Measurements from ENCODE around the gene SLC25A25.
A peak's percentile ranks its signal among the peaks of the same experiment; 100 is the strongest.
"Not testable (repeated sequence)": the region's sequence is repeated elsewhere in the genome, so short reads cannot be mapped to it uniquely, and the experiment has no call there.

The SLC25A25 gene

GRCh38 chr9:128067645-128068385, at the start of gene SLC25A25:
SLC25A25 (plus strand) TSS chr9:128068232; CDS start chr9:128068320, 88 bp downstream.
- peak; percentile 99 for DNase-seq

GRCh38 chr9:128020692-128021091, 47.3 kb upstream of the SLC25A25 start:
- DNase-seq, result no peak

DNA sequence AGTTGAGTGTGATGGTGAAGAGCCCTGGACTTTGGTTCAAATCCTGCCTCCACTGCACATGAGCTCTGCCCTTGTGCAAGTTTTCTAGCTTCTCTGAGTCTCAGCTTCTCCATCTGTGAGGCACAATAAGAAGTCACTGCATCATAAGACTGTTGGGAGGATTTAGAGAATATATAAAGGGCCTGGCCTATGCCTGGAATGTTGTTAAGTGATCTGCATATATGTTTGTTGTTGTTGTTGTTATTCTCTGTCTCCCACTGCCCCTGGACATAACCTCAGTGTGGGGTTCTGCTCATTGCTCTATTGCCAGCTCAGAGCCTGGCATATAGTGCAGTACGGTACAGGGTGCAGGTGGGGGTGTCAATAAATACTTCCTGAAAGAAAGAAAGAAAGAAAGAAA, 46.9 kb upstream of the SLC25A25 start:
- DNase-seq, result no peak

GRCh38 chr9:128022886-128023285, 45.1 kb upstream of the SLC25A25 start:
- no peak for DNase-seq

DNA sequence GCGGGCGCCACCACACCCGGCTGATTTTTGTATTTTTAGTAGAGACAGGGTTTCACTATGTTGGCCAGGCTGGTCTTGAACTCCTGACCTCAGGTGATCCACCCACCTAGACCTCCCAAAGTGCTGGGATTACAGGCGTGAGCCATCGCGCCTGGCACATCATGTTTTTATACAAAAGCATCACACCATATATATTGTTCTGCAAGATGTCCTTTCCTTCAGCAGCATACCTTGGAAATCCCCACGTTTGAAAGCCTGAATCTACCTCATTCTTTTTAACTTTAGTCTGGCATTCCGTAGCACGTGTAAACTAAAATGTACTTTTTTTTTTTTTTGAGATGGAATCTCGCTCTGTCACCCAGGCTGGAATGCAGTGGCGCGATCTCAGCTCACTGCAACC, 44.4 kb upstream of the SLC25A25 start:
- not testable (repeated sequence) for DNase-seq

DNA sequence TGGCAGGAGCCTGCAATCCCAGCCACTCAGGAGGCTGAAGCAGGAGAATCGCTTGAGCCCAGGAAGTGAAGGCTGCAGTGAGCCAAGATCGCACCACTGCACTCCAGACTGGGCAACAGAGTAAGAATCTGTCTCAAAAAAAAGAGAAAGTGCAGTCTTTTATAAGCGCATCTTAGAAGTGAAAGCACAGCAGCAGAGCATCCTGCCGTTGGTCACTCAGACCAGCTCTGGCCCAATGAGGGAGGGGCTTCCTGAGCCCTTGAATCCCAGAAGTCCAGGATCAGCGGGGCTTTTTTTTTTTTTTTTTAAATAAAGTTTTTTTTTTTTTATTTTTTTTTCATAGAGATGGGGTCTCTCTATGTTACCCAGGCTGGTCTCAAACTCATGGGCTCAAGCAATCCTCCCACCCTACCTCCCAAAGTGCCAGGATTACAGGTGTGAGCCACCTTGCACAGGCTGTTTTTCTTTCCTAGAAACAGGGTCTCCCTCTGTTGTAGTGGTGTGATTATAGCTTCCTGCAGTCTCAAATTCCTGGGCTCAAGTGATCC, 43.2 kb upstream of the SLC25A25 start:
- no peak for DNase-seq

DNA sequence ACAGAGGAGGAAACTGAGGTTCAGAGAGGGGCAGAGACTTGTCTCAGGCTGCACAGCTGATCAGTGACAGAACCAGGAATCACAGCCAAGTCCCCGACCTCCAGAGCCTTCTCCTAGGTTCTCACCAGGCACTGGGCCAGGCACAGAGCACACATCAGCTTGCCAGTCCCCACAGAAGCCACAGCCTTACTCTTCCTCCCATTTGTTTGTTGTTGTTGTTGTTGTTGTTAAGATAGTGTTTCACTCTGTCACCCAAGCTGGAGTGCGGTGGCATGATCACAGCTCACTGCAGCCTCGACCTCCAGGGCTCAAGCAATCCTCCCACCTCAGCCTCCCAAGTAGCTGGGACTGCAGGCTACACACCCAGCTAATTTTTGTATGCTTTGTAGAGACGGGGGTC, 42.3 kb upstream of the SLC25A25 start:
- no peak for DNase-seq

GRCh38 chr9:128026255-128026772, 41.7 kb upstream of the SLC25A25 start:
- no peak for DNase-seq

GRCh38 chr9:128026773-128027541, 41.1 kb upstream of the SLC25A25 start:
- DNase-seq, result no peak

DNA sequence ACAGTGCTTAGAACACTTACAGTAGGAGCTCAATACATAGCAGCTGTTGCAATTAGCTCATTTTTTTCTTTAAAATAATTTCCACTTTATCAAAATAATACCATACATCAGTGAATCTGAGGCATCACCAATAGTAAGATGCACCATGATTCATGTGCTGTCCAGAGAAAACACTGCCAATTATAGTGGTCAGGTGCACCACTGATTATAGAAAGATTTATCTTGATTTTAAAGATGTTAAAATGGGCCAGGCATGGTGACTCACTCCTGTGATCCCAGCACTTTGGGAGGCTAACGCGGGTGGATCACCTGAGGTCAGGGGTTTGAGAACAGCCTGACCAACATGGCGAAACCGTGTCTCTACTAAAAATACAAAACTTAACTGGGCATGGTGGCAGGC, 40.3 kb upstream of the SLC25A25 start:
- no peak for DNase-seq

- DNase-seq, result no peak
Observed at GRCh38 chr9:128033609-128034008, 34.4 kb upstream of the SLC25A25 start.

GRCh38 chr9:128034821-128035652, 33.0 kb upstream of the SLC25A25 start:
- DNase-seq, result peak; percentile 89

DNA sequence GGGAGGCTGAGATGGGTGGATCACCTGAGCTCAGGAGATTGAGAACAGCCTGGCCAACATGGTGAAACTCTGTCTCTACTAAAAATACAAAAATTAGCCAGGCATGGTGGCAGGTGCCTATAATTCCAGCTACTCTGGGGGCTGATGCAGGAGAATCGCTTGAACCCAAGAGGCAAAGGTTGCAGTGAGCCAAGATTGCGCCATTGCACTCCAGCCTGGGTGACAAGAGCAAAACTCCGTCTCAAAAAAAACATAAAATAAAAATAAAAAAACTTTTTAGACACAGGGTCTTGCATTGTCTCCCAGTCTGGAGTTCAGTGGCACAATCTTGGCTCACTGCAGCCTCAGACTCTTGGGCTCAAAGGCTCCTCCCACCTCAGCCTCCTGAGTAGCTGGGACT, 31.5 kb upstream of the SLC25A25 start:
- DNase-seq, result not testable (repeated sequence)

DNA sequence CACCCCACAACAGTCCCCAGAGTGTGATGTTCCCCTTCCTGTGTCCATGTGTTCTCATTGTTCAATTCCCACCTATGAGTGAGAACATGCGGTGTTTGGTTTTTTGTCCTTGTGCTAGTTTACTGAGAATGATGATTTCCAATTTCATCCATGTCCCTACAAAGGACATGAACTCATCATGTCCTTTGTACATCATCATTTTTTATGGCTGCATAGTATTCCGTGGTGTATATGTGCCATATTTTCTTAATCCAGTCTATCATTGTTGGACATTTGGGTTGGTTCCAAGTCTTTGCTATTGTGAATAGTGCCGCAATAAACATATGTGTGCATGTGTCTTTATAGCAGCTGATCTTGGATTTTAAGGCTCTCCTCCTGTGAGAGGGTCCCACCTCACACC, 27.2 kb upstream of the SLC25A25 start:
- DNase-seq, result not testable (repeated sequence)

- DNase-seq, result no peak
Observed at GRCh38 chr9:128042043-128042442, 26.0 kb upstream of the SLC25A25 start.

GRCh38 chr9:128043467-128043868, 24.6 kb upstream of the SLC25A25 start:
- peak; percentile 37 for DNase-seq

GRCh38 chr9:128045409-128045808, 22.6 kb upstream of the SLC25A25 start:
- DNase-seq, result not testable (repeated sequence)

GRCh38 chr9:128045831-128046230, 22.2 kb upstream of the SLC25A25 start:
- no peak for DNase-seq

DNA sequence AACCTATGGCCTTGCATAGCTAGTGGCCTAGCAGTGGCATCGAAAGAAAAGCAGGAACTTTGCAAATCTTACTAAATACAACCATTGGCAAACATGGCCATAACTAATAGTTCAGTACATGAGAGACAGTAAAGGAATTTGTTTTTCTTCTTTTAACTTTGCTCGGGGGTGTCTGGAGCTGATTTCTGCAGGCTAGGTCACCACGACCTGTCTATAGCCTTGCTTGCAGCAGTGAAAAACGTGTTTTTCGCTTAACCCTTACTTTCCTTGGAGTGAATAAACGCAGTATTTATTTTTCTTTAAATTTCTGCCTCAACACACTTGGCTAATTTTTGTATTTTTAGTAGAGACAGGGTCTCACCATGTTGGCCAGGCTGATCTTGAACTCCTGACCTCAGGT, 20.8 kb upstream of the SLC25A25 start:
- DNase-seq, result no peak

GRCh38 chr9:128048663-128049062, 19.4 kb upstream of the SLC25A25 start:
- no peak for DNase-seq

DNA sequence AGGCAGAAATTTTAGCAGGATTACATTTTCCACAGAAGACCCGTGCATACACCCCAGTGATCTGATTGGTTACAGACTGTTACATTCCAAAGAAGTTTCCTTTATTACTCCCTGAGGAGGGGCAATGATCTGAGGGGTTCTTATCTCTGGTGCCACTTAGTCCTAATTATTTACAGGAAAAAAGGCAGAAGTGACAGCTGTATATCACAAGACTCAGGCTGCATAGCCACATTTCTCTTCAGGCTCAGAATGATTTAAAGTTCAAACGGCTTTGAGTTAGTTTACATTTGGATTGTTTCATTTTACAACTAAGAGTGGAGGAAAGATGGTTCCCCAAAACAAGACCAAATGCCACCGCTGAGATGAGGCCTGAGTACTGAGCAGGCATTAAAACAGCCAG, 18.2 kb upstream of the SLC25A25 start:
- peak; percentile 14 for DNase-seq

DNA sequence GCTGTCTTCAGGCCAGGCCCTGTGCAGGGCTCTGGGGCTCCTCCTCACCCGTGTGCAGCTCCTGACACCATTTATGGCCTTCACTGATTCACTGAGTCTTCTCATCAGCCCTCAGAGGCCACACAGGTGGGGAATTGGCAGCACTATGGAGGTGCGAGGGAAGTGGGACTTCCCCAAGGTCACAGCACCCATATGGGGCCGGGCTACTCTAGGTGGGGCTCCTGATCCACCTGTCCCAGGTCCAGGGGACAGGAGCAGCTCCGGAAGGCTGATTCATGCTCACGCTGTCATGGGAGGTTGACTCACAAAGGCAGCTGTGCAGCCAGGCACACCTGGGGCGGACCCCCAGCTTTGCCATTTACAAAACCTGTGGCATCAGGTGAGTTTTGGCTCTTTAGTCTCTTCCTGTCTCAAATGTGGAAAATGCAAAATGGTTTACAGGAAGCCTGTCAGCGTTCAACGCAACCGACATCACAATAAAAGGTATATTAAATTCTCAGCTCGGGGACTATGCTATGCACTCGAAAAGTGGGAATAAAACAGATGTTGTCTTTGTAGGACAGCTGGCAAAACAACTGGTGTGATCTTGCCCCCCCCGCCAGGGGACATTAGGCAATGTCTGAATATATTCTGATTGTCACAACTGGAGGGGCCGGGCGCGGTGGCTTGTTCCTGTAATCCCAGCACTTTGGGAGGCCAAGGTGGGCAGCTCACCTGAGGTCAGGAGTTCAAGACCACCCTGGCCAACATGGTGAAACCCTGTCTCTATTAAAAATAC, 15.9 kb upstream of the SLC25A25 start:
- DNase-seq, result no peak
